Rectal smooth muscle tissue (tissue), 1 donor: ENCODE measurements around the gene RNF144B.
"Not testable (repeated sequence)": the region's sequence is repeated elsewhere in the genome, so short reads cannot be mapped to it uniquely, and the experiment has no call there.

Experiments
- H3K27ac ChIP-seq: one replicate; pipeline ENCODE4 v1.7.0; 2013; ENCODE audit warnings: low read depth, low read length, inconsistent platforms
- H3K27me3 ChIP-seq: one replicate; pipeline ENCODE4 v1.7.0; 2013; ENCODE audit warnings: low read length; ENCODE audit not compliant: control insufficient read depth, insufficient read depth
- H3K36me3 ChIP-seq: one replicate; pipeline ENCODE4 v1.7.0; 2013; ENCODE audit warnings: low read length; ENCODE audit not compliant: control insufficient read depth, insufficient read depth
- H3K4me1 ChIP-seq: one replicate; pipeline ENCODE4 v1.7.0; 2013; ENCODE audit warnings: low read length; ENCODE audit not compliant: control insufficient read depth, insufficient read depth
- H3K4me3 ChIP-seq: one replicate; pipeline ENCODE4 v1.7.0; 2013; ENCODE audit warnings: low read length
- H3K9ac ChIP-seq: one replicate; pipeline ENCODE4 v1.7.0; 2013; ENCODE audit warnings: low read length

The RNF144B gene

GRCh38 chr6:18433059-18433458 is 45.9 kb downstream of the RNF144B start:
- no peaks in the 10 kb centered on the region for H3K27me3 ChIP-seq
- H3K9ac ChIP-seq, result no peak overlapping the region
- no peak overlapping the region for H3K27ac ChIP-seq

DNA sequence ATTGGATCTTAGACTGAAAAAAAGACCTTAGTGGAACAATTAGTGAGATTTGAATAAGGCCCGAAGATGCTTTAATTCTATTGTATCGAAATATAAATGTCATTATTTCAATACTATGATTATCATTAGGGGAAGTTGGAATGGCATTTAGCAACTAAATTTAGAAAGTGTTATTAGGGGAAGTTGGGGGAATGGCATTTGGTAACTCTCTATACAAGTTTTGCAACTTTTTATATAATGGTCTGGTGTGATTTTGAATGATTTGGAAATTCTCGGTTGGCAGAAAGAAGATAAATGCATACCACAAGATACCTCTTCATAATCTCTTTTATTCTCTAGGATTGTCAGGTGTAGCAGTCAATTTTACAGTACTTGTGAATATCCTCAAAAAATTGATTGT is 49.2 kb downstream of the RNF144B start:
- peaks cover 2% of the 10 kb centered on the region for H3K4me1 ChIP-seq
- H3K9ac ChIP-seq, result no peak overlapping the region
- H3K27me3 ChIP-seq, result no peaks in the 10 kb centered on the region
- no peak overlapping the region for H3K27ac ChIP-seq
- no peaks in the 10 kb centered on the region for H3K36me3 ChIP-seq
- no peak overlapping the region for H3K4me3 ChIP-seq

More at GRCh38 chr6:18433059-18433458, 45.9 kb downstream of the RNF144B start:
- no peaks in the 10 kb centered on the region for H3K36me3 ChIP-seq
- no peak overlapping the region for H3K4me3 ChIP-seq
- H3K4me1 ChIP-seq, result peaks cover 4% of the 10 kb centered on the region

DNA sequence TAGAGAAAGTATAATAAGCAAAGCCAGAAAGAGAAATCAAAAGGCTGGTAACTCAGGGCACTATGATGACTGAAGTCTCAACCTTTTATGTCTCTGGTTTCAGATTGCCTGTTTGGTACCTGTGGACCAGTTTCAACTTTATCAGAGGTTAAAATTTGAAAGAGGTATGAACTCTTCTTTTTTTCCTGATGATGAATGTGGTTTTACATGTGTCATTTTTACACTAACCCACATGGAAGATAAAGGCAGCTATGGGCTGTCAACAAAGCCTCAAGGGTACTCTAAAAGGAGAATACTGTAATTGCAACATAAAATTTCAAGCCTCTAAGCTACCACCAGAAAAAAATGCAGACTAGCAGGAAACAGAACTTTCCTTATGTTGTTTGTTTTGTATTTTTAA is 52.4 kb downstream of the RNF144B start:
- H3K4me1 ChIP-seq, result no peaks in the 10 kb centered on the region
- no peak overlapping the region for H3K9ac ChIP-seq
- H3K27ac ChIP-seq, result no peak overlapping the region

GRCh38 chr6:18441251-18441979 is 54.3 kb downstream of the RNF144B start:
- Histone ChIP-seq H3K4me1 (peaks cover 5% of the 10 kb centered on the region), H3K9ac (no peak overlapping the region), H3K27ac (no peak overlapping the region), H3K36me3 (no peaks in the 10 kb centered on the region), H3K27me3 (no peaks in the 10 kb centered on the region), H3K4me3 (no peak overlapping the region)

More for the DNA sequence above, 52.4 kb downstream of the RNF144B start:
- Histone ChIP-seq H3K4me3 (no peak overlapping the region), H3K36me3 (no peaks in the 10 kb centered on the region), H3K27me3 (no peaks in the 10 kb centered on the region)

DNA sequence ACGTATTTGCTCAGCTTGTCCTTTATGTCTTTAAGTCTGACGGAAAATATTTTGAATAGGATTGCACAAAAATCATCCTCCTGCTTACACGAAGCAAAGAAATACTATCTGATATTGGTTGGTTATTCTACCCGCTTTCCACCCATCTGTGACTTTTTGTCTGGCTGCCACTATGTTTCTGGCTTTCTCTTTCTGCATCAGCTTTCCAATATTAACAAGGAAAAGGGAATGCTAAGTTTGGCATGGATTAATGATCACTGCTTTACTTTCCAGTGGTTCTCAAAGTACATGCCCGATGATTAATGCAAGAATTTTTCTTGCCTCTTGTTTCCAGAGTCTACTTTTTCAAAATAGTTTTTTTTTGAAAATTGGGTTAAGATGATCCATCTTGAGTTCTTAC is 57.0 kb downstream of the RNF144B start:
- Histone ChIP-seq H3K4me3 (no peak overlapping the region), H3K36me3 (no peaks in the 10 kb centered on the region), H3K9ac (no peak overlapping the region), H3K27me3 (no peaks in the 10 kb centered on the region), H3K4me1 (peaks cover 5% of the 10 kb centered on the region), H3K27ac (no peak overlapping the region)

- Histone ChIP-seq H3K4me3 (no peak overlapping the region), H3K27me3 (no peaks in the 10 kb centered on the region), H3K36me3 (no peaks in the 10 kb centered on the region), H3K9ac (no peak overlapping the region), H3K27ac (no peak overlapping the region), H3K4me1 (peaks cover 5% of the 10 kb centered on the region)
These were observed 58.1 kb downstream of the RNF144B start for GRCh38 chr6:18445228-18445627.

- no peak overlapping the region for H3K27ac ChIP-seq
- peaks cover 5% of the 10 kb centered on the region for H3K4me1 ChIP-seq
- H3K4me3 ChIP-seq, result no peak overlapping the region
These were observed 59.6 kb downstream of the RNF144B start for GRCh38 chr6:18446771-18447170.

DNA sequence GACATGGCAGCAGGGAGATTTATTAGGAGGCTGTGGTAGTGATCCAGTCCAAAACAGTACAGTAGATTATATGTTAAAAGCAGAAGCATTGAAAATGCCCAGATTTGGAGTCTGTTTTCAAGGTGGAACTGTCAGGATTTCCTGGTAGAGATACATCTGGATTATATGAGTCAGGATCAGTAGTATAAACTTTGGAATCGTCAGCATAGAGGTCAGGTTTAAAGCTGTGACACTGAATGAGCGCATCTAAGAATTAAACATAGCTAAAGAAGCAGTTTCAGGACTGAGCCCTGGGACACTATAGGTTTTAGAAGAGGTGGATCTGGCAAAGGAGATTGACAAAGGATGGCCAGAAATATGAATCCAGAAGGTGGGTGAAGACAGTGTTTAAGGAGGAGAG is 60.4 kb downstream of the RNF144B start:
- no peaks in the 10 kb centered on the region for H3K27me3 ChIP-seq
- H3K36me3 ChIP-seq, result no peaks in the 10 kb centered on the region
- H3K4me1 ChIP-seq, result peaks cover 5% of the 10 kb centered on the region
- H3K4me3 ChIP-seq, result no peak overlapping the region
- H3K27ac ChIP-seq, result no peak overlapping the region
- H3K9ac ChIP-seq, result no peak overlapping the region

More at GRCh38 chr6:18446771-18447170, 59.6 kb downstream of the RNF144B start:
- H3K27me3 ChIP-seq, result no peaks in the 10 kb centered on the region
- no peaks in the 10 kb centered on the region for H3K36me3 ChIP-seq
- no peak overlapping the region for H3K9ac ChIP-seq

GRCh38 chr6:18451756-18452155 is 64.6 kb downstream of the RNF144B start:
- H3K9ac ChIP-seq, result no peak overlapping the region
- H3K27me3 ChIP-seq, result no peaks in the 10 kb centered on the region
- no peaks in the 10 kb centered on the region for H3K4me1 ChIP-seq
- no peak overlapping the region for H3K4me3 ChIP-seq
- H3K27ac ChIP-seq, result no peak overlapping the region
- no peaks in the 10 kb centered on the region for H3K36me3 ChIP-seq

- H3K9ac ChIP-seq, result no peak overlapping the region
- H3K36me3 ChIP-seq, result peaks cover 2% of the 10 kb centered on the region
- H3K4me1 ChIP-seq, result no peaks in the 10 kb centered on the region
- no peaks in the 10 kb centered on the region for H3K27me3 ChIP-seq
- no peak overlapping the region for H3K4me3 ChIP-seq
- no peak overlapping the region for H3K27ac ChIP-seq
These were observed 67.3 kb downstream of the RNF144B start for GRCh38 chr6:18454446-18454845.

DNA sequence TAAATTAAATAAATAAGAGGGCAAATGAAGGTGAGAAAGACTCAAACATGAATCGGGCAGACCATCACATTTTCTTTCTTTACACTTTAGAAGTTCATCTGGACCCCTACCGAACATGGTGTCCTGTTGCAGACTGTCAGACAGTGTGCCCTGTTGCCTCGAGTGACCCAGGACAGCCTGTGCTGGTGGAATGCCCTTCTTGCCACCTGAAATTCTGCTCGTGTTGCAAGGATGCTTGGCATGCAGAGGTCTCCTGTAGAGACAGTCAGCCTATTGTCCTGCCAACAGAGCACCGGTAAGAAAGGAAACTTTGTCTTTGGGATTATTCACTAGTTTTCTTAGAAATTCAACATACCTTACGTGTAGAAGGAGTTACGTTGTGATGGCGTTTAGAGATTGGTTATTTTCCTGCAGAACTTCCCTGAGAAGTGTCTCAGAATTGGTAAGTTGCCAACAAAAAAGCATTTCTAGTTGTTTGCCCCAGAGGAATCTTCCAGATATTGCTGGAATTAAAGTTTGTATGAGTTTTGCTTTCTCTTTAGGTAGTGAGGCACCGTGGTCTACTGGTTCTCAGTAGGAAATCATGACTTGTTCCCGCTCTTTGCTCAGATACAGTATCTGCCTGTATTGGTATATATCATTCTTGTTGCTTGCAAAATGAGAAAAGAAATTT is 70.1 kb downstream of the RNF144B start:
- Histone ChIP-seq H3K27ac (no peak overlapping the region), H3K9ac (no peak overlapping the region), H3K36me3 (peaks cover 2% of the 10 kb centered on the region), H3K4me3 (no peak overlapping the region), H3K4me1 (no peaks in the 10 kb centered on the region), H3K27me3 (no peaks in the 10 kb centered on the region)

- not testable (repeated sequence) for H3K9ac ChIP-seq, H3K36me3 ChIP-seq, H3K27me3 ChIP-seq, H3K4me3 ChIP-seq, H3K27ac ChIP-seq, H3K4me1 ChIP-seq
These were observed 70.9 kb downstream of the RNF144B start for GRCh38 chr6:18458086-18458485.

DNA sequence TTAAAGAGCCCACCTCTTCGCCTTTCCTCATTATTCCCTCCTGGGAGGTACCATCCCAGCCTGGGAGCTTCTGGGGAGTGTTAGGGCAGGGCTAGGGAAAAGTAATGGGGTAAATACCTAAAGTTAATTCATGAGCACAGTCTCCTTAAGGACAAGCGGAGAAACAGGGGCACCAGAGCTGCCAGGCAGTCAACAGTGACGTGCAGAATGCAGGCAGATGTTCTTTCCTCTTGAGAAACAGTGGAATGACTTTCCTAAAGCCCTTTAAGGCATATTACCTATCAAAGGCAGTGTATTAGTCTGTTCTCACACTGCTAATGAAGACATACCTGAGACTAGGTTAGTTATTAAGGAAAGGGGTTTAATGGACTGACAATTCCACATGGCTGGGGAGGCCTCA is 76.3 kb downstream of the RNF144B start:
- H3K27ac ChIP-seq, result no peak overlapping the region
- H3K9ac ChIP-seq, result no peak overlapping the region
- H3K4me3 ChIP-seq, result no peak overlapping the region
- peaks cover 4% of the 10 kb centered on the region for H3K36me3 ChIP-seq
- no peaks in the 10 kb centered on the region for H3K27me3 ChIP-seq
- H3K4me1 ChIP-seq, result no peaks in the 10 kb centered on the region
